Measurements from ENCODE around the gene PALD1.

The PALD1 gene

DNA sequence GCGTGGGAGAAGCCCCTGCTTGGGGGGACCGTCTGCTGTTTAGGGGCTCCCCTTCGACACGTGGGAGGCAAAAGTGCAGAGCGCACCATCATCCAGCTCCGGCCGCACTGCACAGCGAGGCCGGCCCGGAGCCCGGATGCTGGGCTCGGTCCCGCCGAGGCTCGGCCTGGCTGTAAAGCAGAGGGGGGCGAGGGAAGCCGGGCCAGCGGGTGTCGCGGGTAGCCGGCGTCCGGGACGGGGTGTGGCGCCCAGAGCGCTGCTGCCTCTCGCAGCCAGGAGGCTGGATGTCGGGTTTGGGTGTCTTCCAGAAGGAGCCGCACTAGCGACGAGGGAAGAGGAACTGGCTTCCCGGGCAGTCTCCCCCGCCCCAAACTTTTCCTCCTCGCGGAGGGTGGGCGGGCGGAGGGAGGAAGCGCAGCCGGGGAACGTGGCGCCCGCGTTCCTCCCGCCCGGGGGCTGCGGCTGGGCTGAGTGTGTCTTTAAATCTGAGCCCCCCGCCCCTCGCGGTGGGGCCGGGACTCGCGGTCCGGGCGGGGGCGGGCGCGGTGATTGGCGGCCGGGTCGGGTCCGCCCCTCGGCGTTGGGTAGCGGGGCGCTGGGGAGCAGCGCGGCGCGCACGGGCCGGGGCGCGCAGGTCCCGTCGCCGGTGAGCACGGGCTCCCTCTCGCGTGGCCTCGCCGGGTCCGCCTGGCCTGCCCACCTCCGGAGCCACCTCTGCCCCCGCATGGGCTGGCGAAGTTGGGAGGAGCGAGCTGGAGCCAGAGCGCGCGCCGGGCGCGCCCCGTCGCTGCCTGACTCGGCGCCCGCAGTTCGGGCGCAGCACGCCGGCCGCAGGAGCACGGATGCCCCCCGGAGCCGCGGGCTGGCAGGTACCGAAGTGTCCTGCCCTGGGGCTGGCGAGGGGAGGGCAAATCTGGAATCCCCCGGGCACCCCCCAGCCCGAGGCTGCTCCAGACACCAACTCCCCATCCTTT, at the start of gene PALD1:
TSS of gene PALD1 (plus strand) at position 577 of the 974 bp plus-strand sequence. CDS start 47,185 bp downstream, outside the sequence.
- peak; percentile 11 for DNase-seq (ENCODE audit: low read depth)

DNA sequence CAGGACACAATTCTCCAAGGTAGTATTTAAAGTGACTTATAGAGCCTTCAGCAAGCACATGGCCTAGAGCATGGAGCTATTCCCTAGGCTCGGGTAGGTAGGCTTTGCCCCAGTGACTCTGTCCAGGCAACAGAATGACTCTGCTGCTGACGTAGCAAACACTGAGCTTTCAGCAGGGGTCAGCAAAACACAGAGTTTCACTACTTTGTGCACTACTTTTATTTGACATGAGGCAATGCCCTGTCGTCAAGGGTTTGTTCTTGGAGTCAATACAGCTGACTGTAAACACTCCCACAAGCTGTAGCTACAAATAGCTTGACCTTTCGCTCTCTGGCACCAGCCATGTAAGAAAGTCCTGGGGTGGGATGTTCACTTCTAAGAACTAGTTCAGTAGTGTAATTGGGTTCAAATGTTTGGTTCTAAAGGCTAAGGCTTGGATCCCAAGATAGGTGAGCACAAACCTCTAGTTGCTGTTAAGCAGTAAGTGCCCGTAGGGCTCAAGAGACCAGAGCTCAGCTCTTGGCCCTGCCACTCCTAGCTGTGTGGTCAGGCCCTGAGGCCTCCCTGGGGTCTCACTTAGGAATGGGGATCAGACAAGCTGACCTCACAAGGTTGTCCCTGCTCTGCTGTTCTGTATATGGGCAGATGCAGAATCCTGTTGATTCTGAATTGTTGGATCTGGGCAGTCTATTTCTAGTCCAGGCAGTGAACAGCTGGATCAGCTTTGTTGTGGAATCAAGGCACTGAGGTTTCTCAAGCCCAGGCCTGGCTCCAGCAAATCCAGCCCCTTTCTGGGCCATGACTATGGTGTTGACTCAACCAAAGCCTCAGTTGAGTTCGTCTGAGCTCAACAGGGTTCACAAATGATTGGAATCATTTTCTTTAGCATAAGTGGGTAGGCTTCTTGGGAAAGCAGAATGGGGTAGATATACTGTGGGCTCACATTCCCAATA, 47.8 kb upstream of the PALD1 start:
- DNase-seq (ENCODE audit: low read depth), result no peak

GRCh38 chr10:70432101-70432500, 46.5 kb upstream of the PALD1 start:
- no peak for DNase-seq (ENCODE audit: low read depth)

DNA sequence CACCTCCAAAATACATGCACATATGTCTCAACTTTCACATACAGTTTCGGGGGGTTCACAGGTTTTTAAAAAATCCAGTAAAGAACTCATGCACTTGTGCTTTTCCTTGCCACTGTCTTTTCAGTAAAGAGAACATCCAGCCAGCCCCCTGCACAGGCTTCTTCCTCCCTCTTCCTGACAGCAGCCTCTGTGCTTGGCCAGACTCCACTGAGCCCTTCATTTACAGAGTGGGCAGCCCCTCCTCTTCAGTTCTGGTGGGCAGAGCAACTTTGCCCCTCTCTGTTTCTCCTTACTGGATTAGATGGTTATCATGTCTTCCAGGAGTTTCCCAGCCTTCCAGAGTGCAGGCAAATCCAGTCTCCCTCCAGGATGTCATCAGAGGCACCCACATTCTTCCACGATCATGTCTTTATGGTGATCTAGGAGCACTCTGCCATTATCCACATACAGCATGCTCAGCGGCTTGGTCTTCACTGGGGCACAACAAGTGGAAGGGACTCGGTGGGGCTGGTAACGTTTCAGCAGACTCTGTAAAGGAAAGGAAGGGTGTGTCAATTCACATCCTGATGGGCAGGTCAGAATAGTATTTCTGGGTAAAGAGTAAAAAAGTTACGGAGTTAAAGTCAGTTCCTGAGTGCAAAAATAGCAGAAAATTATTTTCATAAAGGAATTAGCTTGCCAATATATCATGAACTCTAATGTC, 45.9 kb upstream of the PALD1 start:
- DNase-seq (ENCODE audit: low read depth), result no peak

GRCh38 chr10:70433581-70434280, 44.8 kb upstream of the PALD1 start:
- DNase-seq (ENCODE audit: low read depth), result no peak

- DNase-seq (ENCODE audit: low read depth), result no peak
Measured at GRCh38 chr10:70435241-70436085, 43.1 kb upstream of the PALD1 start.

- DNase-seq (ENCODE audit: low read depth), result no peak
Measured at GRCh38 chr10:70437721-70438120, 40.8 kb upstream of the PALD1 start.

- DNase-seq (ENCODE audit: low read depth), result no peak
Measured at GRCh38 chr10:70440296-70441160, 38.0 kb upstream of the PALD1 start.

GRCh38 chr10:70441161-70441894, 37.2 kb upstream of the PALD1 start, which contains the start of gene NODAL:
TSS of gene NODAL (minus strand) at chr10:70441681. CDS start at chr10:70441667, 14 bp downstream.
- DNase-seq (ENCODE audit: low read depth), result no peak

- no peak for DNase-seq (ENCODE audit: low read depth)
Measured at GRCh38 chr10:70441895-70442309, 36.7 kb upstream of the PALD1 start.

DNA sequence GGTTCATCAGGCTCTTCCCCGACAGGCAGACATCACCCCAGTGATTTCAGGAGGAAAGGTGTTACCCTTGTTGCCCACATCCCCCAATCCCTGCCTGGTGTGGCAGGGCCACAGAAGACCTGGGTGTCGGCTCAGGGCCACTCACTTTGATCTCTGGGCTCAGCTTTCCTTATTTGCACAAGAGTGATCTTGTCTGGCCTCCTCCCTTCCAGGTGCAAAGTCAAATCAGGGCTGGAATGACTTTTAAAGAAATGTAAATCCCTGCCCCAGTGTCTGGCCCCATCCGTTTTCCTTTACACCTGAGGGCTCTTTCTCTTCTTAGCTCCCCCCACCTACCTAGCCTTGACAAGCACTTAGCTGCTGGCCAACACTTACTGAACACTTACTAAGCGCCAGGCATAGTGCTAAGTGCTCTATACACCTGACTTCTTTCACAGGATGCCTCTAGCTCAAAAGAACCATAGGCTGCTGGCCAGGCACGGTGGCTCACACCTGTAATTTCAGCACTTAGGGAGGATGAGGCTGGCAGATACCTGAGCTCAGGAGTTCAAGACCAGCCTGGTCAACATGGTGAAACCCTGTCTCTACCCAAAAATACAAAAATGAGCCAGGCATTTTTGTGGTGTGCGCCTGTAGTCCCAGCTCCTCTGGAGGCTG, 36.1 kb upstream of the PALD1 start:
- DNase-seq (ENCODE audit: low read depth), result no peak

DNA sequence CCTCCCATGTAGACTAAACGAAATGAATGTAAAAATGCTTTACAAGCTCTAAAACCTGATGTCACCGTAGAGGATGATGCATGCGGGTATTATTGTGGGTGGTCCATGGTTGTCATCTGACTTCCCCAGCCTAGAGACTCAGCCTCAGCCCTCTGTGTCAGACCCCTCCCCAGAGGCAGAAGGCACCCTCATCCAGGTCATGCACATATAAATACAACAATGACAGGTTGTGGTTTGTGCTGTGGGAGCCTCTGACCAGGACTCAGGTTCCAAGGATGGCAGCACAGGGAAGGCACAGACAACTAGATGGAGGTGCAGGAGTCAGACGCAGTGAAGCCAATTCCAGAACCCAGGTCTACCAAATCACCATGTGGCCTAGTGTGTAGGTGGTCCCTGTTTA, 33.8 kb upstream of the PALD1 start:
- DNase-seq (ENCODE audit: low read depth), result no peak

DNA sequence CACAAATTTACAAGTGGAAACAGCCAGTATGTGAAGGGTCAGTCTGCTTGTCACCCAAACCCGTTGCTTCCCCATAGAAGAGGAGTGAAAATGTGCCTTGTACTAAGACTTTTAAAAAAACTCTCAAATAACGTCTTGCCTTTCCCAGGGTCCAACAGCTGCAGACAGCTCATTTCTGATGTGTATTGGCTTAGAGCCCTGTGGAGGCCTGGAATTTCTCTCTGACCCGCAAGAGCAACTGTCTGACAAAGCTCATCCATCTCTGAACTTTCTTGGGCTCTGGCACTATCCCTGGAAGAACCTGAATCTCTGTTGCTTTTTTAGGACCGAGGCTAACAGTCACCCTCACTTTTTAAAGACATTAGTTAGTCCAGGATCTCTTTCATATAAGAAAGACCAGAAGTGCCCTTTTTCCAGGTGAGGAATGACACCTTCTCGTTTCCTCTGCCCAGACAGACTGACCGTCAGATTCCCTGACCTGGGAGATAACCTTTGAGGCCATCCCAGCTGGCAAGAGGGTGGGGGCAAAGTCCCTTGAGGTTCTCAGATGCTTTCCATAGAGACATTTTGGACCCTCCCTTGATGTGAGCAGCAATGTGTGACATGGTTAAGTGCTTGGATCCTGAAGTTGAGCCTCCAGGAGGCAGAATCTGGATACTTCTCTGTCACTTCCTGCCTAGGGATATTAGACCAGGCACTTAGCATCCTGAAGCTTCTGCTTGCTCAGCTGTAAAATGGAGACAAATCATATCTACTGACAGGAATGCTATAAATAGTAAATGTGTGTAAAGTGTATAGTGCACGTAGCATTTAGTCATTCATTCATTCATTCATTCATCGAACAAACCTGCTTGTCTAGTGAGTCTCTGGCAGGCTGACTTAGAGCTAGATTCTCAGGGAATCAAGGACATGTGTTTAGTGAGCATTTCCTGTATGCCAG, 32.6 kb upstream of the PALD1 start:
- DNase-seq (ENCODE audit: low read depth), result no peak

DNA sequence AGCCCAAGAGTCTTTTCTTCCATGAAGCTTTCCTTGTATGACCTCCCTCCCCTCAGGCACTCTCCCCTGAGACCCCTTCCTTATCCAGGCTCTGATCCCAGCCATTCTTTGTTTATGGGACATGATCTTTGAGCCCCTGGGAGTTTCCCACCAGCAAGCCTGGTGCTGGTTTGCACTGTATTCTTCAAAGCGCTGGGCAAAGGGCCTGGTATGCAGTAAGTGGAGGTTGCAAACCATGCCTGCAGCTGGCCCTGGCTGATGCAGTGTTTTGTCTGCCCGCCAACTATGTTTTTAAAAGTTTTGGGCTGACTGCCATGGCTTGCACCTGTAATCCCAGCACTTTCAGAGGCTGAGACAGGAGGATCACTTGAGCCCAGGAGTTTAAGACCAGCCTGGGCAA, 30.3 kb upstream of the PALD1 start:
- no peak for DNase-seq (ENCODE audit: low read depth)

DNA sequence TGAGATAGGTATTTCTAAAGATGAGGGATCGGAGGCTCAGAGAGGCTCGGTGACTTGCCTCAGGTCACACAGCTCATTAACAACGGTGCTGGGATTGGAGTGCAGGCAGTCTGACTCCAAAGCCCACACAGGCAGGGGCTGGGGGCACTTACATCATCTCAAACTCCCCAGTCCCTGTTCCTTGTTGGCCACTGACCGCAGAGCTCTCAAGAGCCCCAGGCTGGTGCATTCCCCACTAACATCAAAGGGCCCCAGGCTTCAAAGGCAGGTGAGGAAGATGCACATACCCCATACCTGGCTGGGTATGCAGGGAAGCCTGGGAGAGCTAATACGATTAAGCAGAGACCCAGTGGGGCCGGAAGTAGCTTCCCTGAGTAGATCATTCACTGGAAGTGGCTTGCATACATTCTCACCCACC, 23.3 kb upstream of the PALD1 start:
- DNase-seq (ENCODE audit: low read depth), result no peak

- no peak for DNase-seq (ENCODE audit: low read depth)
Measured at GRCh38 chr10:70456164-70456563, 22.4 kb upstream of the PALD1 start.

- no peak for DNase-seq (ENCODE audit: low read depth)
Measured at GRCh38 chr10:70457759-70458305, 20.7 kb upstream of the PALD1 start.
